ENCODE results near the gene FHIT.

The FHIT gene

GRCh38 chr3:60764870-60765269 lies 486.4 kb downstream of the FHIT start:
- no peak for DNase-seq (ENCODE audit: low spot score)

- DNase-seq (ENCODE audit: low spot score), result no peak
These were observed 491.1 kb downstream of the FHIT start for GRCh38 chr3:60760145-60760544.

- no peak for DNase-seq (ENCODE audit: low spot score)
These were observed 491.8 kb downstream of the FHIT start for GRCh38 chr3:60759439-60759838.

GRCh38 chr3:60758831-60759230 lies 492.4 kb downstream of the FHIT start:
- no peak for DNase-seq (ENCODE audit: low spot score)

GRCh38 chr3:60758171-60758570 lies 493.1 kb downstream of the FHIT start:
- DNase-seq (ENCODE audit: low spot score), result no peak

GRCh38 chr3:60757724-60758123 lies 493.5 kb downstream of the FHIT start:
- DNase-seq (ENCODE audit: low spot score), result no peak

- no peak for DNase-seq (ENCODE audit: low spot score)
These were observed 494.8 kb downstream of the FHIT start for GRCh38 chr3:60756241-60757030.

GRCh38 chr3:60755094-60755493 lies 496.2 kb downstream of the FHIT start:
- DNase-seq (ENCODE audit: low spot score), result no peak

GRCh38 chr3:60754617-60755016 lies 496.6 kb downstream of the FHIT start:
- no peak for DNase-seq (ENCODE audit: low spot score)

- no peak for DNase-seq (ENCODE audit: low spot score)
These were observed 498.4 kb downstream of the FHIT start for GRCh38 chr3:60752809-60753208.

- DNase-seq (ENCODE audit: low spot score), result no peak
These were observed 504.4 kb downstream of the FHIT start for GRCh38 chr3:60746695-60747416.

- no peak for DNase-seq (ENCODE audit: low spot score)
These were observed 505.1 kb downstream of the FHIT start for GRCh38 chr3:60746043-60746638.

- no peak for DNase-seq (ENCODE audit: low spot score)
These were observed 507.6 kb downstream of the FHIT start for GRCh38 chr3:60743631-60744164.

- no peak for DNase-seq (ENCODE audit: low spot score)
These were observed 508.6 kb downstream of the FHIT start for GRCh38 chr3:60742606-60743145.

- DNase-seq (ENCODE audit: low spot score), result no peak
These were observed 513.4 kb downstream of the FHIT start for GRCh38 chr3:60737633-60738399.

GRCh38 chr3:60730371-60730770 lies 520.9 kb downstream of the FHIT start:
- no peak for DNase-seq (ENCODE audit: low spot score)

- DNase-seq (ENCODE audit: low spot score), result no peak
These were observed 522.2 kb downstream of the FHIT start for GRCh38 chr3:60729056-60729455.

GRCh38 chr3:60728006-60728405 lies 523.2 kb downstream of the FHIT start:
- no peak for DNase-seq (ENCODE audit: low spot score)

GRCh38 chr3:60720736-60721135 lies 530.5 kb downstream of the FHIT start:
- DNase-seq (ENCODE audit: low spot score), result no peak

GRCh38 chr3:60716573-60716972 lies 534.7 kb downstream of the FHIT start:
- no peak for DNase-seq (ENCODE audit: low spot score)

- no peak for DNase-seq (ENCODE audit: low spot score)
These were observed 542.9 kb downstream of the FHIT start for GRCh38 chr3:60708191-60708975.

Measured in LoVo (cell line).